SIG-M5 treated with dmso at 0.1 percent for 504 hours (cell line): Measurements from ENCODE around the gene ALOX12.
"Not testable (repeated sequence)": the region's sequence is repeated elsewhere in the genome, so short reads cannot be mapped to it uniquely, and the experiment has no call there.

Experiments
- DNase-seq: peaks from one replicate; lab custom pipeline; 2025; ENCODE audit not compliant: unreplicated experiment; lab: John Stamatoyannopoulos, UW

The ALOX12 gene, protein sequence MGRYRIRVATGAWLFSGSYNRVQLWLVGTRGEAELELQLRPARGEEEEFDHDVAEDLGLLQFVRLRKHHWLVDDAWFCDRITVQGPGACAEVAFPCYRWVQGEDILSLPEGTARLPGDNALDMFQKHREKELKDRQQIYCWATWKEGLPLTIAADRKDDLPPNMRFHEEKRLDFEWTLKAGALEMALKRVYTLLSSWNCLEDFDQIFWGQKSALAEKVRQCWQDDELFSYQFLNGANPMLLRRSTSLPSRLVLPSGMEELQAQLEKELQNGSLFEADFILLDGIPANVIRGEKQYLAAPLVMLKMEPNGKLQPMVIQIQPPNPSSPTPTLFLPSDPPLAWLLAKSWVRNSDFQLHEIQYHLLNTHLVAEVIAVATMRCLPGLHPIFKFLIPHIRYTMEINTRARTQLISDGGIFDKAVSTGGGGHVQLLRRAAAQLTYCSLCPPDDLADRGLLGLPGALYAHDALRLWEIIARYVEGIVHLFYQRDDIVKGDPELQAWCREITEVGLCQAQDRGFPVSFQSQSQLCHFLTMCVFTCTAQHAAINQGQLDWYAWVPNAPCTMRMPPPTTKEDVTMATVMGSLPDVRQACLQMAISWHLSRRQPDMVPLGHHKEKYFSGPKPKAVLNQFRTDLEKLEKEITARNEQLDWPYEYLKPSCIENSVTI

DNA sequence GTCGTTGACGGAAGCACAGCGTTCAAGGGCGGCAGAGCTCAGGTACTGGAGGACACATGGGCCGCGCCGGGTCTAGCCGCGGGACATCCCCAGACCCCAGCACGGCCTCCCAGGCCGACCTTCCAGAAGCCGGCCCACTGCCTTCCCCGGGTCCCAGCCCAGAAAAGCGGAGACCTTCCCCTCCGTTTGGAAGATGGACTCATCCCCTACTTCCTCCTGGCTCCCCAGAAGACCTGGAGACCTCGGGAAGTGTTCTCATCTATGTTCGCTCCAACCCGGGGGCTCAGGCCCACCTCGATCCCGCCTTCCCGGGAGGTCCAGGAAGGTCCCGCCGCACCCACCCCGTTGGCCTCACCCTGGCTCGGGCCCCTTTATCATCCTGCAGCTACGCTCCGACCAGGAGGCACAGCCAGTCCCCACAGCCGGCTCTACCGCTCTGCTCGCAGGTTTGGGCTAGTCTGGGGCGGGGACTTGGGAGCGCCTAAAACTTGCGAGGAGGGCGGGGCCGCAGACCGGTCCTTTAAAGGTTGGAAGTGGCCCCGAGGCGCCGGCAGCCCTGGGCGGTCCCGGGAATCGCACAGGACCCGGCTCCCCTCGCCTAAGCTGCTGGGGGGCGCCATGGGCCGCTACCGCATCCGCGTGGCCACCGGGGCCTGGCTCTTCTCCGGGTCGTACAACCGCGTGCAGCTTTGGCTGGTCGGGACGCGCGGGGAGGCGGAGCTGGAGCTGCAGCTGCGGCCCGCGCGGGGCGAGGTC, at the start of gene ALOX12:
Gene ALOX12, plus strand, starts transcription at position 550 of the 756 bp plus-strand sequence. Its CDS starts 69 bp downstream, at position 619.
- no peak for DNase-seq

- DNase-seq = no peak
These were observed 48.1 kb upstream of the ALOX12 start for GRCh38 chr17:6947745-6948144.

GRCh38 chr17:6948562-6948961, 47.3 kb upstream of the ALOX12 start:
- DNase-seq = peak; percentile 75

DNA sequence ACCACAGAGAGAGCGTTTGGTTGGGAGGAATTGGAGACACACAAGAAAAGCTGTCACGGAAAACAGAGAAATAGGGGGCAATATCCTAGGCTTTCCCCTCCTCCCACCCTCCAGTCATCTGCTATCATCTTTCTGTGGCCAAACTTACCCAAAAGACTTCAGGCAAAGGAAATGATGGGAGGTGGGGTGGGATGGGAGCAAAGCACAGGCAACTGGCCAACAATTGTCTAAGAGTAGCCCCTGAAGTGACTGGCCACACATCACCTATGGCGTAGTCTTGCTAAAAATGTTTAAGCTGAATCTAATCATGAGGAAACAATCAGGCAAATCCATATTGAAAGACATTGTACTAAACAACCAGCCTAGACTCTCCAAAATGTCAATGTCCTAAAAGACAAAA, 46.9 kb upstream of the ALOX12 start:
- DNase-seq = no peak

DNA sequence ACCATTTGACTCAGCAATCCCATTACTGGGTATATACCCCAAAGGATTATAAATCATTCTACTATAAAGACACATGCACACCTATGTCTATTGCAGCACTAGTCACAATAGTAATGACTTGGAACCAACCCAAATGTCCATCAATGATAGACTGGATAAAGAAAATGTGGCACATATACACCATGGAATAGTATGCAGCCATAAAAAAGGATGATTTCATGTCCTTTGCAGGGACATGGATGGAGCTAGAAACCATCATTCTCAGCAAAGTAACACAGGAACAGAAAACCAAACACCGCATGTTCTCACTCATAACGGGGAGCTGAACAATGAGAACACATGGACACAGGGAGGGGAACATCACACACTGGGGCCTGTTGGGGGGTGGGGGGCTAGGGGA, 44.9 kb upstream of the ALOX12 start:
- DNase-seq = not testable (repeated sequence)

- DNase-seq = no peak
These were observed 42.2 kb upstream of the ALOX12 start for GRCh38 chr17:6953689-6954088.

DNA sequence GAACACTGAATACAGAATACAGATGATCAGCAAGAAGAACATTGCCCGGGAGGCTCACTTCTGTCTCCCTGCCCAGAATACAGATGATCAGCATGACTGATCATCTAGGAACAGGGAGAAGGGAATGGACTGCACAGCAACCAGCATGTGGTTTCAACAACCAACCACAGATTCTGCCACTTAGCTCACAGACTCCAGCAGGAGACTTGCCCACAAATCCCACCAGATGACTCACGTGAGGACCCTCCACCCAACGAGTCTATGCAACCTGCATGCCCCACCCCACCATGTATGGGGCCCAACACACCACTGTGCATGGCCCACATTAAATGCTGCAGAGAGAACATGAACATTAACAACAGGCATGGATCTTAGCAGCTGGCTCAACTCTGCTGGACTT, 36.1 kb upstream of the ALOX12 start:
- DNase-seq = no peak

GRCh38 chr17:6969323-6969726, 26.5 kb upstream of the ALOX12 start:
- DNase-seq = no peak

DNA sequence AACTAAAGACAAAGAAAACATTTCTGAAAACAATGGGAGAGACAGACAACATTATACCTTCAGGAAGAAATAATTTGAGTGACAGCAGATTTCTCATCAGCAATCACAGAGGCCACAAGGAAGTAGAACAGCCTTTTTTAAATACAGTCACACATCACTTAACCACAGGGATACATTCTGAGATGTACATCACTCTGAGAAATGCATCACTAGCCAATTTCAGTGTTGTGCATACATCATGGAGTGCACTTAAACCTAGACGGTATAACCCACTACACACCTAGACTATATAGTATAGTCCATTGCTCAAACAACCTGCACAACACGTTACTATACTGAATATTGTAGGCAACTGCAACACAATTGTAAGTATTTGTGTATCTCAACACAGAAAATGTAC, 24.9 kb upstream of the ALOX12 start:
- DNase-seq = no peak

GRCh38 chr17:6979440-6979839, 16.4 kb upstream of the ALOX12 start:
- DNase-seq = not testable (repeated sequence)

GRCh38 chr17:6981426-6981825, 14.4 kb upstream of the ALOX12 start:
- DNase-seq = no peak

DNA sequence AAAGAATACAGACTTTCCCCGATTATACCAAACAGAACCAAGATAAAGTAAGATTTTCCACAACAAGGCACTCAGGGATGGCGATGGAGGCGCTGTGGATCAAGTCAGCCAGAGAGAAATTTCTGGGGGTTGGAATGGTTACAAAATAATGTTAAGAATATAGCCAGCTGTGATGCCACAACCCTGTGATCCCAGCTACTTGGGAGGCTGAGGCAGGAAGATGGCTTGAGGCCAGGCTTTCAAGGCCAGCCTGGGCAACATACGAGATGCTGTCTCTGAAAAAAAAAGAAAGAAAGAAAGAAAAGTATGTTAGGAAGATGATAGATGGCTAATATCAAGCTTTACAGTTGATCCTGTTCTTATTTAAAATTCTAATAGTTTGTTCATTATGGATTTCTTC, 10.6 kb upstream of the ALOX12 start:
- no peak for DNase-seq

DNA sequence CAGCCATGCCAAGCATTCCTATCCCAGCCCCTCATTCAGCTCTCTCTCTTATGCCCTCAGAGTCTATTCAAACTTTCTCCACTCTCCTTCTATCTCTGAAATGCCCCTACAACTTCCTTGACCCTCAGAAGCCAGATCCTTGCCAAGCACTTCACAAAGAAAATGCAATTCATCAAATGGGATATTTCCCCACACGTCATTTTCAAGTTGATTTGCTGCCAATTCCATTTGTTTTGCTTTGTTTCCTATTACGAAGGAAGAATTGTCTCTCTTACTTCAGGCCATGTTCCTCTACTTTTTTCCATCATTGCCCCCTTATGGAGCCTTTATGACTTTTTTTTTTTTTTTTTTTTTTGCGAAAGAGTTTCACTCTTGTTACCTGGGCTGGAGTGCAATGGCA, 9.2 kb upstream of the ALOX12 start:
- no peak for DNase-seq

GRCh38 chr17:6989779-6990178, 6.1 kb upstream of the ALOX12 start:
- DNase-seq = no peak

DNA sequence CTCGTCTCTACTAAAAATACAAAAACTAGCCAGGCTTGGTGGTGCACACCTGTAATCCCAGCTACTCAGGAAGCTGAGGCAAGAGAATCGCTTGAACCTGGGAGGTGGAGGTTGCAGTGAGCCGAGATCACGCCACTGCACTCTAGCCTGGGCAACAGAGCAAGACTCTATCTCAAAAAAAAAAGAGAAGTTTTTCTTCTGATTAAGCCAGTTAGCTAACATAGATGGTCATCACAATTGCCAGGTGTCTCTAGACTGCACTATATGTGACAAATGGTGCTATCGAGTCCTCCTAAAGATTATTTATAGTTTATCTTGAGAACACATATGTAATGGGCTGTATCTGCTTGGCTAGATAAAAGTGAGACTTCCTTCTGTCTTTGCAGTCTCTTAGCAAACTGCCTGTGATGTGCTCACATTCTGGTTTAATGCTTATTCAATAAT, 2.2 kb upstream of the ALOX12 start:
- DNase-seq = not testable (repeated sequence)

GRCh38 chr17:6994118-6994598, 1.7 kb upstream of the ALOX12 start:
- DNase-seq = no peak

GRCh38 chr17:6994666-6995256, 1.1 kb upstream of the ALOX12 start:
- no peak for DNase-seq

GRCh38 chr17:6996256-6997011, 585 bp downstream of the ALOX12 start:
- DNase-seq = no peak

GRCh38 chr17:6997171-6997570, 1.3 kb downstream of the ALOX12 start:
- DNase-seq = no peak

- DNase-seq = no peak
These were observed 3.1 kb downstream of the ALOX12 start for GRCh38 chr17:6998855-6999508.
